Measurements from ENCODE around the gene SERGEF. TPM values are rescaled to one million over a fixed set of nuclear protein-coding genes. Genes with fewer than 3 reads are reported as not detected.

The SERGEF gene
- polyA plus RNA-seq, 3 donors = 18.0 to 22.1 (median 18.8) TPM

DNA sequence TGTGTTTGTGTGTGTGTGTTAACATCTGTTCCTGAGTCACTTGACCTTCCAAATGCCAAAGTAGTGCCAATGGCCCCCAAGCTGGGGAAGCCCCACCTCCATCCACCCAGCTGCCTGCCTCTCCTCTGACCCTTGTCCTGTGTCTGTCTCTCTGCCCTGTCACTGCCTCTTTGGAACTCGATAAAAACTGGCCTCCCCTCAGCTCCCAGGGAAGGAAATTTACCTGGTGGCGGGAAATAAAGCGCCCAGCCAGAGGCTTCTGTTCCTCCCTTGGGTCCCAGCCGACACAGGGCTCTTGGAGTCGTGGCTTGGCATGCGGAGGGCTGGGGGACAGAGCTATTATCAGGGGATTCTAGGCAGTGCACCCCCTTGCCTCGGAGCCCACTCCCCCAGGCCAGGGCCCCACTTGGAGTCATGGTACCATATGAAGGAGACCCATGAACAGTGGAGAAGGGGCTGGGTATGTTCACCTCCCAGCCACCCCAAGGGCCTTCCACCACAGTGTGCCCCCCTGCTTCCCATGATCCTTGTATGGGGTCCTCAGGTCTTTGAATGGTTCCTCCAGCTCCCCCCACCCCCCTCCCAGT, 272.1 kb downstream of the SERGEF start:
- no peak for DNase-seq (ENCODE audit: low read depth in 3 of 3, low spot score in 2 of 3)

DNA sequence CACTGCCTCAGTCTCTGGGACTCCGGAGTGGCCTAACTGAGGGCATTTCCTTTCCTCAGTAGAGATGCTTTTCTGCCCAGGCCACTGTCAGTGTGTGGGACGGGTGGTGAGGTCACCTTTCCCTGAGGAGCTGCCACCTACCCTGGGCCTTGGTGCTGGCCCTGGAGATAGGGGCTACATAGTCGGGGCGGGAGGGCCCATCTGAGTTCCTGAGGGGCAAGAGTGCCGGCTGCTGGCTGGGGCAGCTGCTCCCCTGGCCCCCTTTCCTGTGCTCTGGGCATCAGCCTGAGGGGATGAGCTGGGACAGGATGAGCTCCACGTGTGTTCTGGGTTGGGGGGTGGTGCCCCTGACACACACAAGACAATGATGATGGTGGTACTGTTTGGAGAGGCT, 272.9 kb downstream of the SERGEF start:
- DNase-seq (ENCODE audit: low read depth in 3 of 3, low spot score in 2 of 3) = no peak

DNA sequence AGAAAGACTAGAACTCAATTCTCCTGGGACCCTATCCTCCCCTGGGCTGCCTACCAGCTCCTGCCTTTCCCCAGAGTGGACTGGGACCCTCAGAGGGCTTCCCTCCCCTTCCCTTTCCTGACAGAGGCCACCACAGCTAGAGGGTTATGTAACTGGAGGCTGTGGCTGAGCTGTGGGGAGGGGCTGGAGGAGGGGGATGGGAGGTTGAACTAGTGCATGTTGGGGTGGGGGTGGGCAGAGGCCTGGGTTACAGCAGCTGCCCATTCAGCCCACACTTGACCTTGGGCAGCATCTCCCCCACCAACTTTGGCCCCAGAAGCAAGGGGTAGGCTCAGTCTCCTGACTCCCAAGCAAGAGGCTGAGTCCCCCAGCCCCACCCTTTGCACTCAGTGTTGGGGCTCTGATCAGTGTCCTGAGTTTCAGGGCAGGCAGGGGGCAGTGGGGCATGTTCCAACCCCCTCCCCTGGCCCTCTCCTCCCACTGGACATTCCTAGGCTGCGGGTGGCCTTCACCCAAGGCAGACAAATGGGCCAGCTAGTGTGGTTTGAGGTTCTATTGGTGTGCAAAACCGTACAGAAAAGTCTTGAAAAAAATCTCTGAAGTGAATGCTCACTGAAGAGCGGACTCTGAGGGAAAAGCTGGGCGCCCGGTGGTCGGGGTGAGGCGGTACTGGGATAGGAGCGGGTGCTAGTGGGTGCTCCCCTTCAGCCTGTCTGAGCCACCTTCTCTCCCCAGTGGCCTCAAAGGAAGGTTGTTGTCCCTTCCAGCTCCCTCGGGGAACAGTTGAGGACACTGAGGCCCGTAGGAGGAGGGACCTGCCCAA, 274.5 kb downstream of the SERGEF start:
- DNase-seq (ENCODE audit: low read depth in 3 of 3, low spot score in 2 of 3) = no peak

Other genes with a start within 250 kb of the SERGEF start
- gene TPH1, start 33.2 kb upstream of the SERGEF start, polyA plus RNA-seq (ENCODE audit: insufficient read length in 3 of 3) = under 1 TPM; 0.39 to 0.48 (median 0.47) TPM
- gene SAAL1, start 93.0 kb upstream of the SERGEF start, polyA plus RNA-seq (ENCODE audit: insufficient read length in 3 of 3) = 10 to 100 TPM; 25.0 to 27.8 (median 26.6) TPM
- not detected for gene MRGPRX3, start 119.5 kb upstream of the SERGEF start, polyA plus RNA-seq (ENCODE audit: insufficient read length in 3 of 3)
- gene MRGPRX4, start 159.8 kb upstream of the SERGEF start, polyA plus RNA-seq (ENCODE audit: insufficient read length in 3 of 3) = not detected
- not detected for gene SAA4, start 223.8 kb upstream of the SERGEF start, polyA plus RNA-seq (ENCODE audit: insufficient read length in 3 of 3)
- under 1 TPM in 1 of 3 donors, not detected in 2; 0.15 TPM for gene SAA2, start 235.6 kb upstream of the SERGEF start, polyA plus RNA-seq (ENCODE audit: insufficient read length in 3 of 3)